ENCODE measurements around the gene U2AF2.

DNA sequence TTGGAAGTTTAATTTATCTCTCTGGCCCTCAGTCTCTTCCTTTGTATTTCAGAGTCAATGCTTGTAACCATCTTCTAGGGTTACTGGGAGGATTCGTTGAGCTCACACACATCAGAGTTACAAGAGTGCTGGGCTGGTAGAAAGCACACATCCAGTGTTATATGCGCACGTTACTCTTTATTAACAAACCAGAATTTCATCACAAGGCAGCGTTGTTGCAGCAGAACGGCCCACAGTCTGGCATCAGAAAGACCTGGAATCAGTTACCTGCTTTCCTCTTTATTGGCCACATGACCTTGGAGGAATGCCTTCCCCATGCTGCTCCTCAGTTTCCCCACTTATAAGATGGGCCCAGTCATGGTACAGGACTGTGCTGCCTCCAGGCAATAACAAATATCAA, 45.5 kb upstream of the U2AF2 start:
- TF ChIP-seq POLR2A (IDR thresholded peaks at IDR 0.05; ENCODE audit: low read length), result no peak
- TF ChIP-seq SMC3 (IDR thresholded peaks at IDR 0.05), result no peak
- TF ChIP-seq, protein P1, sequence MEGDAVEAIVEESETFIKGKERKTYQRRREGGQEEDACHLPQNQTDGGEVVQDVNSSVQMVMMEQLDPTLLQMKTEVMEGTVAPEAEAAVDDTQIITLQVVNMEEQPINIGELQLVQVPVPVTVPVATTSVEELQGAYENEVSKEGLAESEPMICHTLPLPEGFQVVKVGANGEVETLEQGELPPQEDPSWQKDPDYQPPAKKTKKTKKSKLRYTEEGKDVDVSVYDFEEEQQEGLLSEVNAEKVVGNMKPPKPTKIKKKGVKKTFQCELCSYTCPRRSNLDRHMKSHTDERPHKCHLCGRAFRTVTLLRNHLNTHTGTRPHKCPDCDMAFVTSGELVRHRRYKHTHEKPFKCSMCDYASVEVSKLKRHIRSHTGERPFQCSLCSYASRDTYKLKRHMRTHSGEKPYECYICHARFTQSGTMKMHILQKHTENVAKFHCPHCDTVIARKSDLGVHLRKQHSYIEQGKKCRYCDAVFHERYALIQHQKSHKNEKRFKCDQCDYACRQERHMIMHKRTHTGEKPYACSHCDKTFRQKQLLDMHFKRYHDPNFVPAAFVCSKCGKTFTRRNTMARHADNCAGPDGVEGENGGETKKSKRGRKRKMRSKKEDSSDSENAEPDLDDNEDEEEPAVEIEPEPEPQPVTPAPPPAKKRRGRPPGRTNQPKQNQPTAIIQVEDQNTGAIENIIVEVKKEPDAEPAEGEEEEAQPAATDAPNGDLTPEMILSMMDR (IDR thresholded peaks at IDR 0.05), result no peak
- TF ChIP-seq, protein P2, sequence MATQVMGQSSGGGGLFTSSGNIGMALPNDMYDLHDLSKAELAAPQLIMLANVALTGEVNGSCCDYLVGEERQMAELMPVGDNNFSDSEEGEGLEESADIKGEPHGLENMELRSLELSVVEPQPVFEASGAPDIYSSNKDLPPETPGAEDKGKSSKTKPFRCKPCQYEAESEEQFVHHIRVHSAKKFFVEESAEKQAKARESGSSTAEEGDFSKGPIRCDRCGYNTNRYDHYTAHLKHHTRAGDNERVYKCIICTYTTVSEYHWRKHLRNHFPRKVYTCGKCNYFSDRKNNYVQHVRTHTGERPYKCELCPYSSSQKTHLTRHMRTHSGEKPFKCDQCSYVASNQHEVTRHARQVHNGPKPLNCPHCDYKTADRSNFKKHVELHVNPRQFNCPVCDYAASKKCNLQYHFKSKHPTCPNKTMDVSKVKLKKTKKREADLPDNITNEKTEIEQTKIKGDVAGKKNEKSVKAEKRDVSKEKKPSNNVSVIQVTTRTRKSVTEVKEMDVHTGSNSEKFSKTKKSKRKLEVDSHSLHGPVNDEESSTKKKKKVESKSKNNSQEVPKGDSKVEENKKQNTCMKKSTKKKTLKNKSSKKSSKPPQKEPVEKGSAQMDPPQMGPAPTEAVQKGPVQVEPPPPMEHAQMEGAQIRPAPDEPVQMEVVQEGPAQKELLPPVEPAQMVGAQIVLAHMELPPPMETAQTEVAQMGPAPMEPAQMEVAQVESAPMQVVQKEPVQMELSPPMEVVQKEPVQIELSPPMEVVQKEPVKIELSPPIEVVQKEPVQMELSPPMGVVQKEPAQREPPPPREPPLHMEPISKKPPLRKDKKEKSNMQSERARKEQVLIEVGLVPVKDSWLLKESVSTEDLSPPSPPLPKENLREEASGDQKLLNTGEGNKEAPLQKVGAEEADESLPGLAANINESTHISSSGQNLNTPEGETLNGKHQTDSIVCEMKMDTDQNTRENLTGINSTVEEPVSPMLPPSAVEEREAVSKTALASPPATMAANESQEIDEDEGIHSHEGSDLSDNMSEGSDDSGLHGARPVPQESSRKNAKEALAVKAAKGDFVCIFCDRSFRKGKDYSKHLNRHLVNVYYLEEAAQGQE (IDR thresholded peaks at IDR 0.05), result no peak
- TF ChIP-seq EP300 (IDR thresholded peaks at IDR 0.05), result no peak; a peak in 1 of 5 replicates
- no peak for TF ChIP-seq CHD4 (IDR thresholded peaks at IDR 0.05; ENCODE audit: borderline replicate concordance)
- TF ChIP-seq, protein P3, sequence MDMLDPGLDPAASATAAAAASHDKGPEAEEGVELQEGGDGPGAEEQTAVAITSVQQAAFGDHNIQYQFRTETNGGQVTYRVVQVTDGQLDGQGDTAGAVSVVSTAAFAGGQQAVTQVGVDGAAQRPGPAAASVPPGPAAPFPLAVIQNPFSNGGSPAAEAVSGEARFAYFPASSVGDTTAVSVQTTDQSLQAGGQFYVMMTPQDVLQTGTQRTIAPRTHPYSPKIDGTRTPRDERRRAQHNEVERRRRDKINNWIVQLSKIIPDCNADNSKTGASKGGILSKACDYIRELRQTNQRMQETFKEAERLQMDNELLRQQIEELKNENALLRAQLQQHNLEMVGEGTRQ (IDR thresholded peaks at IDR 0.05), result no peak
- TF ChIP-seq MYC (IDR thresholded peaks at IDR 0.05; ENCODE audit: borderline replicate concordance, low read length), result no peak
- TF ChIP-seq MAFK (IDR thresholded peaks at IDR 0.05; ENCODE audit: partially characterized antibody), result no peak
- no peak for TF ChIP-seq CEBPB (IDR thresholded peaks at IDR 0.05)
- TF ChIP-seq RAD21 (conservative IDR thresholded peaks at IDR 0.05 in 1 of 2, IDR thresholded peaks at IDR 0.05 in 1 of 2), result no peak
